Activated effector memory CD4-positive, alpha-beta T cell treated with anti-CD3 and anti-CD28 coated beads, Interleukin-2, amount 50 U/mL, for 16 hours (primary cell): ENCODE measurements around the gene S100PBP.

Experiments
- DNase-seq: peaks from one replicate; pipeline ENCODE4 v3.0.0-alpha.2; 2020

Gene S100PBP

DNA sequence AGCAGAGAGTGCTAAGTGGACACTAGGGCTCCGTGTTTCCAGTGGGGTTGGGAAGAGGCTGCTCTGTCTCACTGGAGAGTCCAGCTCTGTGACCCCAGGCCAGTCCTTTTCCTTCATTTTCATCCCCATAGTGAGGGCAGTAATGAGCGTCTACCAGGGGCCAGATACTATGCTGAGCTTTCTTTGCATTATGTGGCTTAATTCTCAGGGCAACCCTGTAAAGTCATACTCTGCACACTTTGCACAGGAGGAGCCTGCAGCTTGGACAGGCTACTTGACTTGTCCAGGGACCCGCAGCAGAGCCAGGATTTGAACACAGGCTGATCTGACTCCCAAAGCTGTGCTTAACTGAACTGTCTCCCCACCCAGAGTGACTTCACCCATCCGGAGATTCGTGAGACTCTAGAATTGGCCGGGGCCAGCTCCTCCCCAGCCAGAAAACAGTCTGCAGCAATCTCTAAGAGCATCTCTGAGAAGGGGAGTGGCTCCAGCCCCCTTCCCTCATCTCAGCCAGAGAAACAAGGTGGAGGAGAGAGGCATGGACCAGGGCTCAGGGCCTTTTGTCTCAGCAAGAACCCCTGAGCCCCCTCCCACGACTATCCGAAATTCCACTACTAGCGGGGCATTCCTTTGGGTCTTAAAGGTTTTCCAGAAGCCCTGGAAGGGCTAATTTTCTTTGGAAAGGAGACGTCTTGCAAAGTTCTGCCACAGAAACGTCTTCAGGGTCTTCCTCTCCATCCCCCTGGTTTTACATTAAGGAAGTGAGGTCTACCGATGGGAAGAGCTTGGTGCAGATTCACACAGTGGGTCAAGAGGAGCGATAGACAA is 54.1 kb downstream of the S100PBP start:
- peak; percentile 54 for DNase-seq

DNA sequence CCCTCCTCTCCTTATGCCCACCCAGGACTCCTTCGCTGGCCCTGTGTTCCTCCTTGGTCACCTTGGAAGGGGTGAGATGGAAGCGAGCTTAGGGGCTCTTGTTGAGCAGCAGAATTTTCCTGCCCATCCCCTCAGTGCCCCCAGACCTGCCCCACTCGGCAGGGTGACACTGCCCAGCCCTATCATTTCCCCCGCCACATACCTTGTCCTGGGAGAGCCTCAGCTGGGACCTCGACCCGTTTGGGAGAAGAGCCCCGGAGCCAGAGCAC is 54.7 kb downstream of the S100PBP start:
- peak; percentile 30 for DNase-seq

DNA sequence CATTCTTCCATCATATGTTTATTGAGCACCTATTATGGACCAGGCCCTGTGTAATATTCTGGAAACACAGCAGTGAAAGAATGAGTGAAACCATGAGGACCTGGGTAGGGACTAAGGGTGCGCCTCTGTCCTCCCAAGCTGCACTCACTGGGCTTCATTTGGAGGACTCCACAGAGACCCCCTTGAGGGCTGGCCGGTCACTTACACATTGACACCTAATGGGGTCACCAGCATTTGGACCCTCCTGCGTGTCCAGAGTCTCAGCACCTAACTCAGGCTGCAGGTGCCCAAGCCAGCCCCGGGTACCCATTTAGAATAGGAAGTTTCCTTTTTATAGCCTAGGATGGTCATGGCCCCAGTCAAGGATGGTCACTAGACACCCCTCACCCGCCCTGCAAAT is 56.0 kb downstream of the S100PBP start:
- DNase-seq, result peak; percentile 25

DNA sequence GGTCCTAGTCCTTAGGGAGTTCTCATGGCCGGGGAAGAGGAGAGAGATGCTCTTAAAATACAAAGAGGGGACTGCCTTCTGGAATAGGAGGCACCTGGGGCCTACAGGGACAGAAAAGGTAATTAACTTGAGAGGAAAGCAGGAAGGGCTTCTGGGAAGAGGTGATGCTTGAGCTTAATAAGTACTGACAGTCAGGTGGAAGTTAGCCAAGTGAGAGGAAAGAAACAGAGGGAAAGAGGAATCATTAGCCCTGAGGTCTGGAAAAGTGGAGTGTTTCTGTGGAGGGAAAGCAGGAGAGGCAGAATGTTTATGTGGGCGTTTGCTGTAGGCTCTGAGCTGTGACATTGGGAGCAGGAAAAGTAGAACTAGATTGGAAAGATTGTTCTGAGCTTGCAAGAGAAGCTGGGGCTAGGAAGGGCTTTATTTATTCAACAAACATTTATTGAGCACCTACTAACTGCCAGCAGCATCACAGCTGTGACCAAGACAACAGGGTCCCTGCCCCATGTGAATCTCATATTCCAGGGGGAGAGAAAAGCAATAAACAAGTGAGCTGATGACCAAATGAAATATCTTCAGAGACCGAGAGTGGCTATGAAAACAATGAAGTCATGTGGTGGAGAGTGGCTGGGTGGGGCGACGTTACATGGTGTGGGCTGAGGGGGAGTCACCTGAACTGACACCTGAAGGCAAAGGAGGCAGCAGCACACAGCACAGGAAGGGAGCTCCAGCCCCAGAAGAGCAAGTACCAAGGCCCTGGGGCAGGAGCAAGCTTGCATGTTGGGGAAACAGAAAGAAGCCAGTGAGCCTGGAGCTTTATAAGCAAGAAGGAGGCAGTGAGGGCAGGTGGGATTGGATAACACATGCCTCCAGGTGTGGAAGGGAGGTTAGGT is 57.7 kb downstream of the S100PBP start:
- DNase-seq, result no peak

DNA sequence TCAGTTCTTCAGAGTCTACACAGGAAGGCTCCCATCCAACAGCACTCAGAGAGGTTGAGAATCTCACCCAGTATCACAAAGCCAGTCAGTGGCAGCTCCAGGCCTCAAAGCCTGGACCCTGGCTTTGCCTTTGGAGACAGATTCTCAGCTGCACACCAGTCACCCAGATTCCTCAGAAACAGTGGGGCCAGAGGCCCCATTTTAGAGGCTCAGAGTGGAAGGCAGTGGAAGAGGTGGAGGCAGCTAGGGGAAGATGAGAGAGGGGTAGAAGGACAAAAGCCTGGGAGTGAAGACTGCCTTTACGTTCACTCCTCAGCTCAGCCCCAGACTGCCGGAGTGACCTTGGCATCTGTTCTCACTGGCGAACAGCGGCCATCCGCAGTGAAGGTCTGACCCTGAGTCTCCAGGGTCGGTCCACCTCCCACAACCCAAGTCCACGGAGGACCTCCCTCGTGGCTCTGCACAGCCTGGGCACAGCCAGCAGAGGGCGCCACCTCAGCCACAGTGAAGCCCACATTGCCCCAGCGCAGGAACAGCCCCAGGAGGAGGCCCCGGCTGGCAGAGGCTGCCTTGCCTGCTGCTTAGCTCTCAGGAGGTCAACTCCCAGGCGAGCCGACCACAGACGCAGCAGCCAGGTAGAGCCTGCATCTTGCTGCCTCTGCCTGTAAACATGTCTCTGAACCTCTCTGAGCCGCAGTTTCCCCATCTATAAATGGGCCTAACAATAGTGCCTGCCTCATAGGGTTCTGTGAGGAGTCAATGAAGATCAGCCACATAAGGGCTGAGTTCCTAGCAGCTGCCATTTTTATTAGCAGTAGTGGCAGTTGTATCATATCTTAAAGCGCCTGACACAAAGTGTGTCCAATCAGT is 59.1 kb downstream of the S100PBP start:
- DNase-seq, result peak; percentile 73

GRCh38 chr1:32877211-32878110 is 60.0 kb downstream of the S100PBP start:
- peak; percentile 56 for DNase-seq

DNA sequence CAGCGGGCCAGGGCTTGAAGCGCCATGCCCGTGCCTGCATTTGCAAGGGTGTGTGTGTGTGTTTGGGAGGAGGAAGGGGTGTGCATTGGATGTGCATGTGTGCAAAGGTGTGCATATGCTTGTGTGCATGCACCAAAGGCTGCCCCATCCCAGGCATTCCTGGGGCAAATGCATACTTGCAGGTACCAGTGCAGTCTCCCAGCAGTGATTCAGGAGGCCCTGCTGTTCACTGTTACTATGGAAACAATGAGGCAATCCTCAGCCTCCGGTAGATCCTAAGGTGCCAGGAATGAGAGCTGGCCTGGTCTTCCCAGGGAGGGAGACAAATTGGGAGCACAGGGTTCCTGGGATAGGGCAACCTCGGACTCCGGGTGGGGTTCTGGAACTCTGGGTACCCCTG is 60.7 kb downstream of the S100PBP start:
- no peak for DNase-seq

DNA sequence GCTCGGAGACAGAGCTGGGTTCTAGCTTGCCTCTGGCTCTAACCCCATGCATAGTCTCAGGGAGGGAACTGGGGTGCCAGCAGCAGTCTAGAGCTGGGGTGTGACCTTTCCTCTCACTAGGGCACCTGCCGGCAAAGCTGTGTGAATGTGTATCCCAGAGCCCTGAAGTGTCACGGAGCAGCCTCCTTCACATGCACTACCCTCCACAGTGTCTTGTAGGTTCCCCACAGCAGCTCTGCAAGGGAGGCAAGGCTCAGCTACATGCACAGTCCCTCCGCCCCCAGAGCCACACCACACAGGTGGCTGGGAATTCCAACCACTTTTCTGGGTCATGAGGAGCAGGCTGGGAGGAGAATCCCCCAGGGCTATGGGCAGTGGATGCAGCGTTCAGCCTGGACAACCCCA is 61.2 kb downstream of the S100PBP start:
- peak; percentile 34 for DNase-seq

- no peak for DNase-seq
Observed at GRCh38 chr1:32881291-32881690, 63.8 kb downstream of the S100PBP start.

- DNase-seq, result no peak
Observed at GRCh38 chr1:32881871-32882850, 64.7 kb downstream of the S100PBP start.

- DNase-seq, result no peak
Observed at GRCh38 chr1:32883338-32884031, 66.0 kb downstream of the S100PBP start.

DNA sequence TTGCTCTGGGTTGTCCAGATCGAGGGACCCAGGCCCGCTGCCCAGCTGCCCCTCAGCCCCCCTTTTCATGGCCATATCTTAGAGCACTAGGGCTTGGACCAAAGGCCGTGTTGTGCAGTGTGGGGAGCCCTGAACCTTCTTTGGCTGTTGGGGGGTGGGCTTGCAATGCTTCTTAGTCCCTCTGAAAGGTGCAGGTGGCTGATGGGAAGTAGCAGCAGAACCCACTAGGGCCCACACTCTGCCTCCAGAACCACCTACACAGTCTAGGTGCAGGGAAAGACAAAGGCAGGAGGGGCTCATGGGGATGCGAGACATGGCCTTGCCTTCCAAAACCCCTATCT is 66.5 kb downstream of the S100PBP start:
- DNase-seq, result no peak

DNA sequence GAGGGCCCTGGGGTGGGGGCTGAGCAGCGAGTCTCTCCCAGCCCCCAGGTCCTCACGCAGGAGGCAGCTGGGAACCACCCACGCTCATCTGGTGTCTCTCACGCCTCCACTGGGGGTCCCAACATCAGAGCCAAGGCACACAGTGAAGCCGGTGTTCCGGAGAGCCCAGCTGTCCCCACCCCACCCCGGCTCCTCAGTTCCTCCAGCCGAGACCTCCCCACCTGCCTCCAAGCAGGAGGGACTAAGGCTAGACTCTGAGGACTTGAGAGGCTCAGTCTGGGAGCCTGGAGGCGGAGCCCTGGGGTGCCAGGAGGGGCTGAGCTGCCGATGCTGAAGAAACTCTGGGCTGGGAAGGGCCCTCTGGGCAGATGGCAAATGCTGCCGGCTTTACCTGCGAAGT is 67.3 kb downstream of the S100PBP start:
- DNase-seq, result no peak

DNA sequence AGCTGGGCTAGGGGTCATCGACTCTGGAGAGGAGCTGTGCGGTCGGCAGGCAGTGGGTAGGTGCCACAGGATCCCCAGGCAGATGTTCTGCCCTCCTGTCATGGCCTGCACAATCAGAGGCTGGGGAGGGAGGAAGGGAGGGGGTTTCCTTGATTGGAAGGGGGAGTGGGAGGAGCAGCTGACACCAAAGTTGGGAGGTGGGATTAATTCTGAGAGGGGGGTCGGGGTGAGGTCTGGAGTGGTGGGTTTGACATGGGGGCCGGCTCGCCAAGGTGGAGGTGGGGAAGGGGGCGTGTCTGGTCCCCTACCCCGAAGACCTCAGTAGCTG is 68.2 kb downstream of the S100PBP start:
- no peak for DNase-seq

DNA sequence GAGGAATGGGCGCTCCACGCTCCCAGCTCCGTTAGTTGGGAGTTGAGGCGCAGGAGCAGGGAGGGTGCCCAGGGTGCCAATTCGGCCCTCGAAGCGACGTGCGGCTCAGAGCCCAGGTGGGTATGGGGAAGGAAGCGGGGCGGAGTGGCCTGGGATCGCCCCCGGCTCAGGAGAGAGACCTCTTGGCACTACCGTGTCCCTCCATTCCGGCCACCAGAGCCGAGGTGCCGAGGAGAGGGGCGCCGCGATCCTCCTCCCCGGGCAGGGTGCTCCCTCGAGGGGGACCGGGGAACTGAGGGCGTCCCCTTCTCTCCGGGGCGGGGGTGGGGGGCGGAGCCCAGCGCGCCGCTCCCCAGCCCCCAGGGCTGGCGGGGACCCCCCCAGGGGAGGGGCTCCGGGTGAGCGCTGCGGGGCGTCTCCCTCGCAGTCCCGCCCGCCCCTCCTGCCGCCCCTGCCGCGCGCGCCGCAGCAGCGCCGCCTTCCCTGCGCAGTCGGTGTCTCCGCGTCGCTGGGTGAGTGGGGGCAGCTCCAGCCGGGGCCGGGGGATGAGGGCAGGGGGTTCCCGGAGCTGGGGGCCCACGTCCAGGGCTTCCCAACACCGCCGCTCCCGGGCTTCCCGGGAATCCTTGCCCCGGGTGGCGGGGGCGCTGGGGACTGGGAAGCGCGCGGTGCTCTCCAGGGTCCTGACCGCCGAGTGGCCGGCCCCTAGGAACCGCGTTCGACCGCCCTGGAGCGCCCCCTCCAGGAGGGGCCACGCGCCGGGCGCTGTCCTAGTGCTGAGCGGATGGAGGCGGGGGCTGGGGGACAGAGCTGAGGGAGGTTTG is 68.8 kb downstream of the S100PBP start, which contains the start of gene HPCA:
Gene HPCA (plus strand): TSS at position 488 of the 824 bp plus-strand sequence. CDS start 2,408 bp downstream, outside the sequence.
- peak; percentile 68 for DNase-seq

DNA sequence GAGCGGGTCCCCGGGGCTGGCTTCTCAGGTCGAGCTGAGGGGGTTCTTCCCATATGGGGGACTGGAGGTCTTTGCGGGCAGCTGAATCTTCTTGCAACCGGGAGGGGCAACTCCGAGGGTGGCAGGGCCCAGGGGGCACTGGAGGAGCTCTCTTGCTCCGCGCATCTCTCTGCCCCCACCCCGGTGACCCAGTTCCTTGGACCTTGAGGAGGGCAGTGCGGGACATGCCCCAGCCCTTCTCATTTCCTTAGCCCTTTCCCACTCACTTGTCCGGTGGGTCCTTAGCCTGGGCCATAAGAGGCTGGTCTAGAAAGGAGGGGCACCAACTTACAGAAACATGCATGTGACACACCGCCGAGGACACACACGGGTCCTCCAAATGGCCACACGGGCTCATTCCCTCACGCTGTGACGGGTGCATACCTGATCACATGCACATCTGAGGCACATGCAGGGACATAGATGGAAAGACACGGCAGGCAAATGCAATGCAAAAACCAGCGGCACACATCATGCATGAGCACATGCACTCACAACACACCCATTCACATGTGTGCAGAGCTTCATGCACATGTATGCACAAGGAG is 69.5 kb downstream of the S100PBP start:
- no peak for DNase-seq

DNA sequence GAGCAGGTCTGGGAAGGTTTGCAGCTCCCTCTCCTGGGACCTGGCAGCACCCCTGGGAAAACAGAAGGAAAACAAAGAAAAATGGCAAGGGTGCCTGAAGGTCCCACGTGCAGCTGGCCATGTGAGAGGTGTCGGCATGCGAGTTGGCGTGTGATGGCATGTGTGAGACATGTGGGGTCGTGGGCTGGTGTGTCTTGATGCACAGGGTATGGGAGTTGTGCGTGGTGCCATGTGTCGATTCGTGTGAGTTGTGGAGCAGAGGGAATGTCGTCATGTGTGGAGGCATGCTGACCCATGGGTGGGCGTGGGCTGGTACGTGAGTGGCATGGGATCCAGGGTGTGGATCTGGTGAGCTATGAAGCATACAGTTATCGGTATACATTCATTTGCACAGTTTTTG is 70.2 kb downstream of the S100PBP start:
- DNase-seq, result no peak

GRCh38 chr1:32888134-32888533 is 70.7 kb downstream of the S100PBP start:
- DNase-seq, result no peak
